Thoracic aorta (tissue), 2 donors: ENCODE data around the gene GATC. TPM values are rescaled to one million over a fixed set of nuclear protein-coding genes. Genes with fewer than 3 reads are reported as not detected.
A peak's percentile ranks its signal among the peaks of the same experiment; 100 is the strongest.

Source experiments
- ATAC-seq: fragments of 150-250 bp; one replicate; pipeline ENCODE4 v1.8.0; 2017; ENCODE audit warnings: low read depth; ENCODE audit not compliant: insufficient number of reproducible peaks, low FRiP score
- DNase-seq: peaks from one replicate; pipeline ENCODE4 v3.0.0-alpha.2; 2020; ENCODE audit warnings: low spot score
- H3K27ac ChIP-seq, 2 donors: fragments of 200-600 bp; sonication (generic); 1 replicate in 1 of 2; 2 replicates in 1 of 2; pipeline ENCODE4 v1.5.1; 2016; ENCODE audit warnings: mild to moderate bottlenecking in 2 of 2, moderate library complexity in 2 of 2
- H3K27me3 ChIP-seq: fragments of 200-600 bp; sonication (generic); replicated peaks from 2 replicates; pipeline ENCODE4 v1.6.0; 2016; ENCODE audit warnings: mild to moderate bottlenecking; ENCODE audit not compliant: insufficient read depth
- H3K36me3 ChIP-seq: fragments of 200-600 bp; sonication (generic); one replicate; pipeline ENCODE4 v1.5.1; 2016
- H3K4me1 ChIP-seq, 2 donors: fragments of 200-600 bp; sonication (generic); 1 replicate in 1 of 2; 2 replicates in 1 of 2; pipeline versions ENCODE4 v1.5.1 to v1.6.0; 2016; ENCODE audit warnings: low read depth in 2 of 2, mild to moderate bottlenecking in 1 of 2; ENCODE audit not compliant: control insufficient read depth in 1 of 2
- H3K4me3 ChIP-seq: fragments of 200-600 bp; sonication (generic); 2 replicates; pipeline ENCODE4 v1.5.1; 2016; ENCODE audit warnings: mild to moderate bottlenecking
- H3K9me3 ChIP-seq: fragments of 200-600 bp; sonication (generic); 2 replicates; pipeline ENCODE4 v1.5.1; 2016
- CTCF ChIP-seq: fragments of 200-600 bp; sonication (generic); IDR thresholded peaks from one replicate; pipeline ENCODE4 v1.5.1; 2019; ENCODE audit warnings: antibody characterized with exemption
- total RNA-seq, 2 donors: library from RNA; depleted of rRNA; stranded (reverse); fragments of >200 nt; gene quantifications; one replicate each; pipeline versions ENCODE4 v1.1.0 to v1.2.3, GENCODE V29; 2016

Gene GATC
- total RNA-seq, 2 donors from 2014 or later = 16.9 to 17.7 TPM

DNA sequence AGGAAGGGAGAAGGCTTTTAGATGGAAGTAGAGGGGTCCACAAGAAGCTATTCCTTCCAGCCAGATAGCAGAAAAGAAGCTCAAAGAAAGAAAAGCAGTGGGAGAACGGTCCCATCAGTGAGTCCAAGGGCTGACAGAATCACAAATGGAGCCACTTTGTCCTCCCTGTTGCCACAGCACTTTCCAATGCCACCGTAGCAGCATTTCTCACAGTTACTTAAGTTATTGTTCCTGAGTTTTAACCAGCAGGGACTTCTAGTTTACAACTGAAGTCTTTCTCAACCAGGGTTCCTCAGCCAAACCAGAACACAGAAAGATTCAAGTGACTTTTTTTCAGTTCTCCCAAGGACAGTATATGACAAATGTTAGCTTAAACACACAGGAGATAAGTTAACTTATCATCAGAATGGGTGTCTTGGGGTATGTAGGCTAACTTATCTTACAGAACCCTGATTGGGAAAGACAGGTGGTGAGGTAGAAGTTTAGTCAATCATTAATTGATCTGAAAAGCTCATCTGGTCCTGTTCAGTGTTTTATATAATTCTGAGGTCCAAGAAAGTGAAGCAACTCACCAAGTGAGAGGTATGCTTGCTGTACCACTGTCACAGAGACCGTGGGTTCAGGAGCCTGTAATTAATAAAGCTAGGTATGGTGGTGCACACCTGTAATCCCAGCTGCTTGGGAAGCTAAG, 7.0 kb downstream of the GATC start:
- Histone ChIP-seq H3K4me1 (no peaks in the 10 kb centered on the region), H3K4me3 (no peak overlapping the region), H3K27me3 (no peaks in the 10 kb centered on the region), H3K36me3 (peaks cover 19% of the 10 kb centered on the region), H3K27ac (no peak overlapping the region), H3K9me3 (no peaks in the 10 kb centered on the region)
- ATAC-seq (no peak), DNase-seq (no peak)
- TF ChIP-seq CTCF = no peak

DNA sequence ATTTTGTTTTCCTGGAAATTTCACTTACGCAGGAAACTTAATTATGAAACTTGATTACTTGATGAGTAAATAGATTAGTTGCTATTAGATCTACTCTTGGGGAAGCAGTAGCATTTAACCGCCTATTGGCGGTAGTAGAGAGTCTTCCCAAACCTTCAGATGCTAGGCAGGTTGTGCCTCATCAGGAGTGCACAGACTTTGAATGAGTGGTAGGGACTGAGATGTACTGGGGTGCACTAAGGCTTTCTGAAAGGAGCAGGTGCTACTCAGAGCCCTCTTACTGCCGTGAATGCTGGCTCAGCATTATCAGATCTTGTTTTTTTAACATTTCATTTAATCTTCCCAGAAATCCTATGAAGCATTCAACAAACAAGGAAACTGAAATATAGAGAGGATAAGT, 7.7 kb downstream of the GATC start:
- ATAC-seq = no peak

GRCh38 chr12:120455302-120455701, 9.1 kb downstream of the GATC start:
- no peak for TF ChIP-seq CTCF
- H3K4me1 ChIP-seq = no peaks in the 10 kb centered on the region

More for the DNA sequence above, 7.7 kb downstream of the GATC start:
- H3K27me3 ChIP-seq = no peaks in the 10 kb centered on the region
- no peak for DNase-seq
- no peak overlapping the region for H3K4me3 ChIP-seq
- TF ChIP-seq CTCF = peak; percentile 37
- H3K36me3 ChIP-seq = peaks cover 26% of the 10 kb centered on the region
- H3K27ac ChIP-seq = no peak overlapping the region
- H3K9me3 ChIP-seq = no peaks in the 10 kb centered on the region
- H3K4me1 ChIP-seq = no peaks in the 10 kb centered on the region

GRCh38 chr12:120457133-120457532, 10.9 kb downstream of the GATC start:
- H3K9me3 ChIP-seq = no peaks in the 10 kb centered on the region
- H3K36me3 ChIP-seq = peaks cover 51% of the 10 kb centered on the region
- H3K4me1 ChIP-seq = no peaks in the 10 kb centered on the region
- DNase-seq = no peak
- no peak overlapping the region for H3K27ac ChIP-seq
- no peak overlapping the region for H3K4me3 ChIP-seq
- H3K27me3 ChIP-seq = no peaks in the 10 kb centered on the region
- ATAC-seq = no peak
- no peak for TF ChIP-seq CTCF

More at GRCh38 chr12:120455302-120455701, 9.1 kb downstream of the GATC start:
- DNase-seq (no peak), ATAC-seq (no peak)
- no peaks in the 10 kb centered on the region for H3K27me3 ChIP-seq
- H3K9me3 ChIP-seq = no peaks in the 10 kb centered on the region
- peaks cover 36% of the 10 kb centered on the region for H3K36me3 ChIP-seq
- H3K27ac ChIP-seq = no peak overlapping the region
- H3K4me3 ChIP-seq = no peak overlapping the region

- no peak for TF ChIP-seq CTCF
- Histone ChIP-seq H3K4me1 (no peaks in the 10 kb centered on the region), H3K27ac (no peak overlapping the region), H3K27me3 (no peaks in the 10 kb centered on the region), H3K36me3 (peaks cover 77% of the 10 kb centered on the region), H3K9me3 (no peaks in the 10 kb centered on the region), H3K4me3 (no peak overlapping the region)
- DNase-seq (no peak), ATAC-seq (no peak)
These were observed 13.9 kb downstream of the GATC start for GRCh38 chr12:120460157-120460556.
